NCI-H2227 (cell line): ENCODE measurements around the gene HOXC4.
A peak's percentile ranks its signal among the peaks of the same experiment; 100 is the strongest.

Experiments used
- DNase-seq: peaks from one replicate; lab custom pipeline; 2025; ENCODE audit not compliant: unreplicated experiment; lab: John Stamatoyannopoulos, UW

The HOXC4 gene

GRCh38 chr12:54053751-54054741 lies at the start of gene HOXC4:
Gene HOXC4, plus strand, starts transcription at chr12:54053835. Its CDS starts 88 bp downstream, at chr12:54053923.
- peak; percentile 40 for DNase-seq

- DNase-seq = no peak
These were observed 49.4 kb upstream of the HOXC4 start for GRCh38 chr12:54004063-54004840.

DNA sequence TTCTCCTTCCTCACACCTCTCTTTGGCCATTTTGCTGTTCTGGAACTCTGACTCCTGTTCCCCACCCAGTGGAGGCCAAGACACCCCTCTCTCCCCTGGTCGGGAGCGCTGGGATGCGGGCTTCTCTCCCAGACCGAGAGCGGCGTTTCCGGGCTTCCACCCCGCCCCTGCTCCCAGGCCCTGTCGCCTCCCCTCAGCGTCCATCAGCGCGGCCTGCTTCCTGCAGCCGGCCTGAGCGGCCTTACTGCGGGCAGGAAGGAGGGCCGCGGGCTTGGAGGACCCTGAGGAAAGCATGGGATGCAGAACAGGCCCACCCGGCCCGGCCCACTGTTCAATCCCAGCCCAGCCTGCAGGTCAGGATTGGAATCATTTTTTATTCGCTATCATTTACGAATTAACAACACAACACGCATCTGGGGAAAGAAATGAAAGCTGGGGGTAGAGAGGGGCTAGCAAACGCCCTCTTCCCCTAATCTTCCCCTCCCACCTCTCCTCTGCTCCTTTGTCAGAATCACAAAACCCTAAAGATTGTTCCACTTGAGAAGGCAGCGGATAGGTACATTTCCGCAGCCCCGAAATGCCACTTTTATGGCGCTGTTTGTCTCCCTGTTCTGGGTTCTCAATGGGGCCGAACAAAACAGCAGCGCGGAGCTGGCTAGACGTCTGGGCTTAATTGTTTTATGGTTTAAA lies 48.6 kb upstream of the HOXC4 start:
- DNase-seq = no peak

GRCh38 chr12:54005531-54005852 lies 48.1 kb upstream of the HOXC4 start:
- no peak for DNase-seq

DNA sequence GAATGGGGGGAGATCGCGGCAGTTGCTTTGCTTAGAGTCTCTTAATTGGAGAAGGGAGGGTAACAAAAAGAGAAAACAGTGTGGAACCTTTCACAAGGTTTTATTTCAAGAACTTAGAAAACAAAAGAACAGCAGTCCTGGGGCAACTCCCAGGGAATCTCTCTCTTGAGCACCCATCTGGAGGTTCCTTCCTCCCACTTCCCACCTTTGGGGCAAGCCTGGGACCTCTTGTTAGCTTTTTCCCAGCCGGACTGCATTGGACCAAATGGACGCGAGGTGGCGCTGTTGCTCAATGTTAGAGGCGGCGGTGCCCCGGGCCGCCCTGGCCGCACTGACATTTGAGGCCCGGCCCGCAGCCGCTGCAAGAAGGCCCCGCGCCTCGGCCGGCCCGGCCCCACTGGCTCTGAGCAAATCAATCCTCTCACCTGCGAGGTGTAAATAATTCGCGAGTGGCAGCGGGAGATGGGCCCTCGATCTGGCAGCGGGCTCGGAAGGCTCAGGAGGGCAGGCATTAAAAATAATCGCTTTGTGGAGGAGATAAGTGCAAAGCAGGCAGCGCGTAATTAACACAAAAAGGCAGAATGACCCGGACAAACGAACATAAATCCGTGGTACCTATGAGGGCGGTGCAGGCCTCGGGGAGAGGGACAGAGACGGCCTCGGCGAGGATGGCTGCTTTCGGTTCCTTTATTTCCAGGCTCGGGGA lies 47.6 kb upstream of the HOXC4 start:
- DNase-seq = peak; percentile 82

- no peak for DNase-seq
These were observed 46.9 kb upstream of the HOXC4 start for GRCh38 chr12:54006559-54007220.

GRCh38 chr12:54007538-54008259 lies 45.9 kb upstream of the HOXC4 start:
- no peak for DNase-seq

GRCh38 chr12:54008260-54008552 lies 45.4 kb upstream of the HOXC4 start:
- no peak for DNase-seq

GRCh38 chr12:54009171-54010052 lies 44.2 kb upstream of the HOXC4 start:
- peak; percentile 27 for DNase-seq

DNA sequence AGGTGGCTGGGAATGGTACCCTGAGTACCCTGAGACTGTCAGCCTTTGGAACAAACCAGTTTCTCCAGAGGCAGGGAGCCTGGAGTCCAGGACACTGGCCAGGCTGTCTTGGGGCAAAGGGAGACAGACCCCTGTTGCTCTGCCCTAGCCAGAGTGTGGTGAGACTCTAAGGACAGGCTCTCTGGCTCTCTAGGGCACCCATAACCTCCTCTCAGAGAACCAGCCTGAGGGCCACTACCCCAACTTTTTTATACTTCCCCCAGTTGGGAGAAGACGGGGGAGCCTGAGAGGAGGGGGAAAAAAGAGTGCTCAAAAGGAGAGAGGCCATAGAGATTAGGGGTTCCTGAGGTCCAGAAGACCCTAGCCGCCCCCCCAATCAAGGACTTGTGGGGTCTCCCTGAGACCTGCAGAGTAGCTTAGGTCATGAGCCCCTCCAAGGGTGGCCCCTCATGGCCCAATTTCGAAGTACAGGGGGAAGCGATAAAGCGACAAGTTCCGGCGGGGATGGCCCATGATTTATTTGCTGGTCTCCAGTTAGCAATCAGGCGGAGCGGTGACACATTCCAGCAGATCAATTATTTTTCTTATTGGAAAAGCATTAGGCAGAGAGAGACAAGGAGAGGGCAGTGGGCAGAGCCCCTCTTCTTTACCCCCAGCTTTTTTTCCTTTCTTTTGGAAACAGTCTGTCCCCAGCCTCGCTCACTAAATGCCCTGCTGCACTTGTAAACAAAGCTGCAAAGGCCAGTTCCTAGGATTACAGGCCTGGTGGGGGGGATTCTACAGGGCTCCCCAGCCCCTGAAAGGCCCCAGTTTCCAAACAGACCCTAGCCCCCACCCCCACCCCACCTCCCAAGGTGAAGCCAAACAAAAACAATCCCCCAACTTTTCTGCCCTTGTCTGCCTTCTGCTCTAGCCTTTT lies 43.3 kb upstream of the HOXC4 start:
- DNase-seq = no peak

GRCh38 chr12:54010972-54011664 lies 42.5 kb upstream of the HOXC4 start:
- no peak for DNase-seq

- DNase-seq = no peak
These were observed 41.7 kb upstream of the HOXC4 start for GRCh38 chr12:54011665-54012532.

DNA sequence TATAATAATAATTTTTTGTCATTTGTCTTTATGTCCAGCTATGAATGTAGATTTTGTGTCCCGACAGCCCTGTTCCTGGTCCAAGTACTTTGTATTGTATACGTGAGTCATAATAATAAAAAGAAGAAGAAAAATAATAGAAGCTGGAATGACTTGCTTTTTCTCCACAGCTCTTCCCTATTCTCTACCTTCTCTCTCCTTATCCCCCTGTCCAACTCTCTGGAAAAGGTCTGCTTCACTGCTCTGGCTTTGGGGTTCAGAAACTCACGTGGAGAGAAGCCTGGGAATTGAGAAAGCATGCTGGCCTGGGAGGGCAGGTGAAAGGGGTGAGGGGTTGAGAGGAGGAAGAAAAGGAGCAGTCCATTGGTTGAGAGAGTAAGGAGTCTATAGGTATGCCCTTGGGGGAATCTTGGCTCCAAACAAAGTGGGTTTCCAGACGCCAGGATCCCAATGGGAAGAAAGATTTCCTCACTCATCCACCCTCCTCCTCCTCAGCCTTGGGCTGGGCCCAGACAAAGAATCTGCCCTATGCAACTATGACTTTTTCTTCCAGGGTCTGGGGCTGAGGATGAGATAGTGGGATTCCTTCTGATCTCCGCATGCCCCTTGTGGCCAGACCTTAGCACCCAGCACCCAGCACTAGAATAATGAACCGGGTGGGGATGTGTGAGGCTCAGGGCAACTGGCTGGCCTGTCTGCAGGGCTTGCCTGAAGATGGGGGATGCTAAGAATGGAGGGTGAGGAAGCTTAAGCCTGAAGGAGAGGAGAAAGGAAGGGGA lies 40.8 kb upstream of the HOXC4 start:
- no peak for DNase-seq

DNA sequence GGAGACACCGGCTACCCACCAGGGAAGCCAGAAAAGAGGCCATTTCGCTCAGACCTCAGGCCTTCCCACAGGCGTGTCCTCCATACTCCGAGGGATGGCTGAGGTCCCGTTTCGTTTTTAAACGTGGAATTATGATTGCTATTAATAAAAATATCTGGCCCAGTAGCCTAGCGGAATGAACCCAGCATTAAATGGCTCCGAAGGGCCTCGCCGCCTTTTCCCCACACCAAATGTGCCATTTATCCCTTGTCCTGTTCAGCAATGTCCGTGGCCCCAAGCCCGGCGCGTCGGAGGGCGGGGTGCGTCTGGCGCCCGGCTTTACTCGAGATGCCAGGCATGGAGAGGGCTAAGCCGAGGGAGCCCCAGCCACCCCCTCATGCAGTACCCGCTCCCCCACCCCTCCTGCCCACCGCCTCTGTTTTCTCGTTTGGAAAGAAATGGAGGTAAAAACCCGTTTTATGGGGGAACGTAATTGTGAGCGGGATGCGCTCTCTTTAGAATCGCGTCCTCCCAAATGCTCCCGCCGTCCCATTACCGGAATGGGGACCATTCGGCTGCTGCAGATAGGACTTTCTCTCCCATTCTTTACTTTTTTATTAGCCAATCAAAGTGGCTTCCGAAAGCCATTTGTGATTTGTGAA lies 39.1 kb upstream of the HOXC4 start:
- DNase-seq = no peak
